Uterus (tissue), 2 donors: ENCODE measurements around the gene RASAL2.

Experiments used
- CTCF ChIP-seq, 4 experiments: fragments of 200-600 bp in 2 of 4; fragments of 450-650 bp in 2 of 4; sonication (generic) in 2 of 4; IDR thresholded peaks; one replicate each; pipeline ENCODE4 v1.5.1; 2016 to 2019; ENCODE audit warnings: antibody characterized with exemption in 4 of 4, mild to moderate bottlenecking in 2 of 4, moderate library complexity in 1 of 4
- POLR2A ChIP-seq, 2 donors: fragments of 450-650 bp; IDR thresholded peaks; one replicate each; pipeline ENCODE4 v1.6.1; 2016; ENCODE audit warnings: antibody characterized with exemption in 2 of 2, mild to moderate bottlenecking in 1 of 2, moderate library complexity in 1 of 2

GRCh38 chr1:178048426-178048825 lies 45.5 kb upstream of the RASAL2 start:
- TF ChIP-seq CTCF (IDR thresholded peaks at IDR 0.05), result no peak
- no peak for TF ChIP-seq POLR2A (IDR thresholded peaks at IDR 0.05)
